Esophagus squamous epithelium (tissue), 4 donors: Measurements from ENCODE around the gene OR1N2.

Experiments used
- CTCF ChIP-seq, 6 experiments: fragments of 450-650 bp in 4 of 6; fragments of 200-600 bp in 2 of 6; sonication (generic) in 2 of 6; IDR thresholded peaks; one replicate each; pipeline ENCODE4 v1.5.1; 2016 to 2019; ENCODE audit warnings: antibody characterized with exemption in 6 of 6, mild to moderate bottlenecking in 4 of 6, moderate library complexity in 4 of 6
- POLR2A ChIP-seq, 4 donors: fragments of 450-650 bp; IDR thresholded peaks; one replicate each; pipeline ENCODE4 v1.6.1; 2017; ENCODE audit warnings: antibody characterized with exemption in 4 of 4, mild to moderate bottlenecking in 4 of 4, moderate library complexity in 3 of 4

GRCh38 chr9:122518841-122519240 lies 34.1 kb upstream of the OR1N2 start, which contains the start of gene OR1J4:
- TF ChIP-seq POLR2A (IDR thresholded peaks at IDR 0.05), result no peak
- no peak for TF ChIP-seq CTCF (IDR thresholded peaks at IDR 0.05)
